GM12878 (cell line): ENCODE measurements around the gene CBLN3.

Experiments used
- CHD1 ChIP-seq: IDR thresholded peaks from 2 replicates; pipeline ENCODE4 v1.6.1; 2012; ENCODE audit warnings: low read depth, low read length, improper control_type of control experiment
- CTCF ChIP-seq, 3 experiments: IDR thresholded peaks in 2 of 3; conservative IDR thresholded peaks in 1 of 3; 2 replicates each; pipeline ENCODE4 v1.5.1; 2011; ENCODE audit warnings: low read depth in 3 of 3, low read length in 3 of 3, mild to moderate bottlenecking in 3 of 3, control low read depth in 2 of 3, moderate library complexity in 2 of 3, inconsistent platforms in 1 of 3, mixed read lengths in 1 of 3; ENCODE audit not compliant: control insufficient read depth in 2 of 3, insufficient read depth in 1 of 3; ENCODE audit errors: extremely low read depth in 1 of 3
- EP300 ChIP-seq, 2 experiments: fragments of 150-350 bp in 1 of 2; IDR thresholded peaks; 2 replicates each; pipeline ENCODE4 v1.6.1; 2011 to 2012; ENCODE audit warnings: low read depth in 2 of 2, low read length in 2 of 2, borderline replicate concordance in 1 of 2, improper control_type of control experiment in 1 of 2, inconsistent platforms in 1 of 2; ENCODE audit not compliant: control insufficient read depth in 1 of 2
- FOXK2 ChIP-seq: fragments of 450-650 bp; IDR thresholded peaks from 2 replicates; pipeline ENCODE4 v1.6.1; 2017; ENCODE audit warnings: mild to moderate bottlenecking, moderate library complexity
- GABPA ChIP-seq: IDR thresholded peaks from 2 replicates; pipeline ENCODE4 v1.6.1; 2014; ENCODE audit warnings: antibody characterized with exemption, low read depth, mild to moderate bottlenecking, inconsistent platforms
- IKZF1 ChIP-seq: fragments of 450-650 bp; conservative IDR thresholded peaks from 2 replicates; pipeline ENCODE4 v1.6.1; 2017; ENCODE audit warnings: antibody characterized with exemption, mild to moderate bottlenecking
- MAX ChIP-seq: IDR thresholded peaks from 2 replicates; pipeline ENCODE4 v1.6.1; 2012; ENCODE audit warnings: low read depth, low read length, improper control_type of control experiment
- PAX8 ChIP-seq: fragments of 450-650 bp; IDR thresholded peaks from 2 replicates; pipeline ENCODE4 v1.6.1; 2017; ENCODE audit warnings: mild to moderate bottlenecking, moderate library complexity
- POLR2AphosphoS5 ChIP-seq: IDR thresholded peaks from 2 replicates; pipeline ENCODE4 v1.6.1; 2011; ENCODE audit warnings: mild to moderate bottlenecking, low read length, inconsistent platforms
- RCOR1 ChIP-seq: conservative IDR thresholded peaks from 2 replicates; pipeline ENCODE4 v1.6.1; 2012; ENCODE audit warnings: low read depth, low read length, improper control_type of control experiment
- SMARCA5 ChIP-seq: fragments of 450-650 bp; IDR thresholded peaks from 2 replicates; pipeline ENCODE4 v1.6.1; 2017; ENCODE audit warnings: mild to moderate bottlenecking
- SP1 ChIP-seq: IDR thresholded peaks from one replicate; pipeline ENCODE4 v1.6.1; 2011; ENCODE audit warnings: low read depth, low read length
- TCF7 ChIP-seq: IDR thresholded peaks from 2 replicates; pipeline ENCODE4 v1.6.1; 2014; ENCODE audit warnings: antibody characterized with exemption, borderline replicate concordance

GRCh38 chr14:24426912-24427536 lies 2.4 kb downstream of the CBLN3 start:
- TF ChIP-seq CHD1 = no peak
- no peak for TF ChIP-seq CTCF (IDR thresholded peaks at IDR 0.05 in 2 of 3, conservative IDR thresholded peaks at IDR 0.05 in 1 of 3; ENCODE audit: control insufficient read depth in 2 of 3, extremely low read depth in 1 of 3, insufficient read depth in 1 of 3, low read depth in 3 of 3, low read length in 3 of 3)
- no peak for TF ChIP-seq SP1
- no peak for TF ChIP-seq SMARCA5
- TF ChIP-seq POLR2AphosphoS5 = no peak
- no peak for TF ChIP-seq PAX8
- TF ChIP-seq EP300 (IDR thresholded peaks at IDR 0.05; ENCODE audit: borderline replicate concordance in 1 of 2, control insufficient read depth in 1 of 2, low read depth in 2 of 2, low read length in 2 of 2) = no peak
- no peak for TF ChIP-seq IKZF1
- no peak for TF ChIP-seq GABPA
- TF ChIP-seq RCOR1 = no peak
- TF ChIP-seq MAX = no peak
- no peak for TF ChIP-seq TCF7
- TF ChIP-seq FOXK2 = no peak
